Pulmonary artery endothelial cell (primary cell): ENCODE results near the gene TARBP1. TPM values are rescaled to one million over a fixed set of nuclear protein-coding genes. Genes with fewer than 3 reads are reported as not detected.
"Not testable (repeated sequence)": the region's sequence is repeated elsewhere in the genome, so short reads cannot be mapped to it uniquely, and the experiment has no call there.

ENCODE experiments used
- DNase-seq: peaks from one replicate; pipeline ENCODE4 v3.0.0-alpha.2; 2011; ENCODE audit warnings: low read depth, low spot score
- total RNA-seq: library from RNA; depleted of rRNA; stranded (reverse); fragments of >200 nt; gene quantifications from 2 replicates; pipeline ENCODE4 v1.2.3, GENCODE V29; 2014

Gene TARBP1
- total RNA-seq, 1 donor from 2014 or later, result 25.1 TPM

- DNase-seq, result no peak
Observed at GRCh38 chr1:234397732-234398131, 81.2 kb downstream of the TARBP1 start.

GRCh38 chr1:234396871-234397270, 82.1 kb downstream of the TARBP1 start:
- no peak for DNase-seq

- DNase-seq, result no peak
Observed at GRCh38 chr1:234396092-234396491, 82.9 kb downstream of the TARBP1 start.

- no peak for DNase-seq
Observed at GRCh38 chr1:234395297-234395696, 83.7 kb downstream of the TARBP1 start.

GRCh38 chr1:234393190-234393589, 85.8 kb downstream of the TARBP1 start:
- no peak for DNase-seq

- no peak for DNase-seq
Observed at GRCh38 chr1:234388094-234388493, 90.9 kb downstream of the TARBP1 start.

- no peak for DNase-seq
Observed at GRCh38 chr1:234386122-234386521, 92.9 kb downstream of the TARBP1 start.

GRCh38 chr1:234381699-234382555, 97.1 kb downstream of the TARBP1 start:
- DNase-seq, result no peak

GRCh38 chr1:234379591-234380109, 99.3 kb downstream of the TARBP1 start:
- not testable (repeated sequence) for DNase-seq

- no peak for DNase-seq
Observed at GRCh38 chr1:234375672-234376071, 103.3 kb downstream of the TARBP1 start.

GRCh38 chr1:234373959-234374254, 105.1 kb downstream of the TARBP1 start:
- DNase-seq, result no peak

GRCh38 chr1:234373064-234373958, 105.7 kb downstream of the TARBP1 start, which contains the start of gene COA6:
Gene COA6, plus strand, starts transcription at chr1:234373456. Its CDS starts 11 bp downstream, at chr1:234373467.
- DNase-seq, result peak; percentile 89

GRCh38 chr1:234372011-234372757, 106.8 kb downstream of the TARBP1 start:
- no peak for DNase-seq

- DNase-seq, result no peak
Observed at GRCh38 chr1:234371414-234371813, 107.6 kb downstream of the TARBP1 start.

- no peak for DNase-seq
Observed at GRCh38 chr1:234369784-234370183, 109.2 kb downstream of the TARBP1 start.

- no peak for DNase-seq
Observed at GRCh38 chr1:234369033-234369430, 109.9 kb downstream of the TARBP1 start.

GRCh38 chr1:234368320-234369032, 110.5 kb downstream of the TARBP1 start:
- DNase-seq, result no peak

- no peak for DNase-seq
Observed at GRCh38 chr1:234362558-234362957, 116.4 kb downstream of the TARBP1 start.

- no peak for DNase-seq
Observed at GRCh38 chr1:234361102-234361603, 117.8 kb downstream of the TARBP1 start.

- DNase-seq, result no peak
Observed at GRCh38 chr1:234357831-234358230, 121.1 kb downstream of the TARBP1 start.
